ENCODE data around the gene KCNQ5.
"Not testable (repeated sequence)": the region's sequence is repeated elsewhere in the genome, so short reads cannot be mapped to it uniquely, and the experiment has no call there.

Gene KCNQ5

DNA sequence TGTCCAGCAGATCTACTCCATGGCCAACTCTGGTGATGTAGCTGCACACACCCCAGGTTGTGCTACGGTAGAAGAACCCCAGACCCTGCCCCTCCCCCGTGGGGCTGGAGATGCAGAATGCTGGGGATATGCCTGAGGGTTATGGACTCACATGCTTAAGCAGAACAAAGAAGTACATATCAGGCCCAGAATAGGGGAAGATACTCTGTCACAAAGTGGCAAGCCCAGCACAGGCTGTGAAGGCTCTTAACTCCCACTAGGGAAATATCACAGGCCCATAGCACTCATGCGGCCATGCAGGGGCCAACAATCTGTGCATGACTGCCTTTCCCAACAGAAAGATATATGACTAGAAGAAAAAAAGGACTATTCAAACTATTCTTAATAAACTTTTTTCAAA, 234.9 kb downstream of the KCNQ5 start:
- no peak for DNase-seq

DNA sequence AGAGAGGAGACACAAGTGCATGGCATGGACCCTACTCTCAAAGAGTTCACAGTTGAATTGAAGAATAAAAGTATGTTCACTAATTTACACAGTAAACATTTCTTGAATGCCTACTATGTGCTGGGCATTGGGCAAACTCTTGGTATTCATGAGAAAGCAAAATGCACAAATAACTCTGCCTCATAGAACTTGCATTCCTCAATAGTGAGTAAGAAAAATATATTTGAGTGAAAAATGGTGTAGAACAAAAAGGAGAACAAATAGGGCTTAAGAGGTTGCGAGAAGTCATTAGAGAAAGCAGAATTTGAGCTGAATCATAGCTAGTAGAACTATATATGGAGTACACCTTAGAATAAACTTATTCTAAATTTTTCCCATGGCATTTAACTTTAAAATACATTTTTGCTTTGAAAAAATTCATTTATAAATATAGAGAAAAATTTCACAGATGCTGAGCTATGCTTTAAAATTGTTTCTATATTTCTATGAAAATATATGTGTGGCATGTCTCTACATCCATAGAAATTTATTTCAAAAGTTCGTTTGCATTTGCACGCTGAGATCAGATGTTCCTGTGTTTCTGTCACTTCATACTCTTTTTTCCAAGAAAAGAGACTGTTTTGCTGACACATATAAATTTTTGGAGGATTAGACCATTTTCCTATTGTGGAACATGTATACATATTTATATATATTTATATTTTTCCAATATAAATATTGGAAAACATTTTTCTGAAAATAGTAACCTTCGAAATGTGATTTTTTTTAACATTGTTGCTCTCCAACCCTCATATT, 236.1 kb downstream of the KCNQ5 start:
- no peak for DNase-seq

DNA sequence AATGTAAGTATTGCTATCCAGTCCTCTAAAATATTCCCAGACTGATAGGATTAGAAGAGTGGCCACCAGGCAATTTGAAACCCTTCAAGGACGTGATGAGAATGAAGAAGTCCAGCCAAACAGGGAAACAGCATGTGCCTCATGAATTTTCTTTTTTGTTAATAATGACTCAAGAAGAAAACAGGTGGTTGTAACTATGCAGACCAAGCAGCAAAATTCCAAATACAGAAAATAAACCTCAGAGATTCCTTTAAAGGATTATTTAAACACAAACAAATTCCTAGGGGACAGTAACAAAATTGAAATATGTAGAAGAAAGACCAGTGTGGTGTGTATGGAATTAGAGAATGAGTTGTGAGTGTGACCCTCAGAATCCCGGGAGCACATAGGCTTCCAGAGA, 239.2 kb downstream of the KCNQ5 start:
- DNase-seq, result no peak

DNA sequence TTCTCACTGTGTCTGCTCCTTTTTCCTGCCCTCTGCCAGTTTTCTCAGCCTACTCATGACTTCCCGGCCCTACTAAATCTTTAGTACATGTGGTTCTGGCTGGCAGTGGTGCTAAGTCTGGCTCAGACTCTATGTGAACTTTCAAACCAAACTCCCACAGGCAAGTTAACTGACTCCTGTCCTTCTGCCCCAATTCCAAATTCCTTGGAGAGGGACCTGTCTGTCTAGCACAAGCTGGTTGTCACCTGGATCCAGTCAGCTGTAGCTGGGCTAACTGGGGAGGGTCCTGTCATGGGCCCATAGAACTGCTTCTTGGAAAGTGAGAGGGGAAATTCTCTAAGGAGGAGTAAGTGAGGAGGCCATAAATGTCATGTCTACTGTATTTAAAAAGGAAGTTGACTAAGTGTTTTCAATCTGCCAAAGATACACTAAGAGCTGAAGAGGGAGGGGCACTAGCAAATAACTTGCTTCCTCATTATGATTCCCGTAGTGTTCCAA, 240.1 kb downstream of the KCNQ5 start:
- no peak for DNase-seq

DNA sequence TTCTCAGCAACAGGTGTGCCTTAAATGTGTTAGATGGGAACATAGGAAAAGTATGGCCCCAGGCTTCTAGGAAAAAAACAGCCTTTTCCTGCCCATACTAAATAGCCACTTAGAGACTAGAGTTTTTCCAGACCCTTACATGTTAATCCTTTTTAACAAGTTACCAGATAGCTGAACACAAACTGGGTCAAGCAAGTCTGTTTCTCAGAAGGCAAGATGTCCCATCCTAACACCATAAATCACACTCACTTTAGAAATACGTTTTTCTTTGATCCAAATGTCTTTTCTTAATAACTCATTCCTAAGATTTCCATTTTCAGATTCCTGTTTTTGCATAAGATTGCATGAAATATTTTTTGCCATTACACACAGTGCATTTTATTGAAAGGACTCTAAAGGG, 241.3 kb downstream of the KCNQ5 start:
- DNase-seq, result no peak

DNA sequence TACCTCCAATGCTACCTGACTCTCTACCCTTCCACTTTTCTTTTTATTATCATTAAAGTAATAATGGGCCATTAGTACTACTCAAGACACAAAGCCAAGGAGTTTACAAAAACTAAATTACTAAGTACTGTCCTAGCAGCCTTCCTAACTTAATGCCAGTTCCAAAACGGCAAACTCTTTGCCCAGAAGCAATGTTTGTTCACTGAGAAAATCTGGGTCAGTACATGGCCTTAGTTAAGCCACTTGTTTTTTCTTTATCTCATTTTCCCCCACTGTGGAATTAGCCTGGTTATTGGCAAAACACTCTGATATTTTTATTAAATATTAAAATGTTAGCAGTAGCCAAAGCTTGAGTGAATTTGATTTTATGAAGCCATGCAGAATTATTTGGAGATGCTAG, 242.4 kb downstream of the KCNQ5 start:
- DNase-seq, result no peak

DNA sequence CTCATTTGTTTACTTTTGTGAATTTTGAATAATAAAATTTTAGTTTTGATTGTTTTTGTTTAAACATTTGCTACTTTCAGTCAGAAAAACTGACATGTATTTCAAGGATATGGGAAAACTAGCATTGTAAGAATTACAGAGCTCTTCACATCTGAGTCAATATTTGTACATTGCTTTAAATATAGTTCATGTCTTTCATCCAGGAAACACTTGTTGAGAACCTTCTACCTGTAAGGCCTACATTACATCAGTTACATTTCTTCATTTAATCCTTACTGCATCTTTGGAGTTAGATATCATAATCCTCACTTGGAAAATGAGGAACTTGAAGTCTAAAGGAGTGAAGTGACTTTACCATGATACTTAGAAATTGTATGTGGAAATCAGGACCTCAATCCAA, 242.9 kb downstream of the KCNQ5 start:
- no peak for DNase-seq

DNA sequence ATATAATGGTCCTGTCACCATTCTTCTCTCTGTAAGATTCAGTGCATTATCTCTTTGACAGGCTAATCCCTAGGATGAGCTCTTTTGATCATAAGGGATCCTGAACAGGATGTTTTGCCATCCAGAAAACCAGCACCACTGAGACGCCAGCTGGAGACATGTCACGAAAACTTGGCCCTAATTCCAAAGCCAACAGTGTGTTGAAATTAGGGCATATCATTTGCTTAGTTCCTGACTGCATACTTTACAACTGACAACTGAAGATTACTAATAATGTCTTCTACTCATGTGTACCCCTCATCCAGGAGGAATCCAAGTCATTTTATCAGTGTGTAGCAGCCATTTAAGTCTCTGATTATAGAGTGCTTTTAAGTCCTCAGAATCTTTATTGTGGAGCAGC, 243.6 kb downstream of the KCNQ5 start:
- DNase-seq, result no peak

DNA sequence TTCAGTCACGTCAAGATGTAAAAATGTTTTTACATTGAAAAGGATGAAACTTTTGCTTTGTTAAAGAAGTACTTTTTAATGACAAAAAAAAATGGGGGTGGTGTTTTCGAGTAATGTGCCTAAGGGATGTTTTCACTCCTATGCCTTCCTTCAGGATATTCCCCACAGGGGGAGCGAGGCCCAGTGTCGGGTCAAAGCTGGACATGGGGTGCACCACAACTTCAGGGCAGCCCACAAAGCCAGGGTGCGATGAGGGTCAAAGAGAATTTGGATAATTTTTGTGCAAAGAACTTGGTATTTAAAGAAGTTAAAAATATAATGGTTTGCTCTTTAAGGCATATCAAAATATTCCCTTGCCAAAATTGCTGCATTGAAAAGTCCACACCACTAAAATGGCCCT, 247.8 kb downstream of the KCNQ5 start:
- no peak for DNase-seq

DNA sequence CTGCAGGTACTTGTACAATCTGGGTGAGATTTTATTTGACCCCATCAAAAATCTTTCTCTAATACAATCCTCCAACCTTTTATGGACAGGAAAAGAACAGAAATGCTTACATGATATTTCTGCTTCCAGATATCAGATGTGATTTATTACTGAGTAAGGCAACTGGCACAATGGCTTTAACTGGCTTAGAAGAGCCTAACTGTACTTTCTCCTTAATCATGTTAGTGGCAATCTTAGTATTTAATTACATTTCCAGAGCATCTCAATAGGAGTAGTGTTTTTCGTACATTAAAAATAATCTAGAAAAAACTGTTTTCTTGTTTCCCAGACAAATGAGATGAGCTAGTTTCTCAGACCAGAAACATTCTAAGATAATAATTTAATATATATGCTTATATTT, 251.6 kb downstream of the KCNQ5 start:
- DNase-seq, result no peak

DNA sequence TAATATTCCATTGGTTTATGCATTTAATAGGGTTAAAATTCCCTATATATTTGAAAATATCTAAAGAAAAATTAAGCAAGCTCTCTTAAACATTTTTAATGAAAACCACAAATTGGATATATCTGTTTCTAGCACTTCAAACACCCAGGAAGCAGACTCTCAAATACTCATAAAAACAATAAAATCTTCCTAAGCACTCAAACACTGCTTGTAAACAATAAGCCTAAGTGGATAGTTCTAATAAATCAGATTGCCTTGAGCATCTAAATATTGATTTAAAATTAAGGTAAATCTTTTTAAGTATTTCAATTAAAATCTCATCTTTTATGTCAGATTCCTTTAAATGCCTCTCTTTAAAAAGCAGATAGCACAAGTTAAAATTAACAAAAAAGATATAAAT, 254.4 kb downstream of the KCNQ5 start:
- DNase-seq, result no peak

DNA sequence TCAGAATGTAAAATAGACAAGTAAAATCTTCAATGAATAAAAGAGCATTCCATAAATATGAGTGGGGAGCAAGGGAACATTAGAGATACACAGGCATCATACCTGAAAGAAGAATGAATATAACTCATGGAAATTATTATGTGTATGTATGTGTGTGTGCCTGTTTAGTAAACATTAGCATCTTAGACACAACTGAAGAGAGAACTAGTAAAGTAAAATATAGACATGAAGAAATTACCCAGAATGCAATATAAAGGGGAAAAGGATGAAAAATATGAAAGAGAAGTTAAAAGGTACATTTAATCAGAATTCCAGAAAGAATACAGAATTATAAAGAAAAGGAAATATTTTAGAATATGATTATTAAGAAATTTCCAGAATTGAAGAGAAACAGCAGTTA, 264.3 kb downstream of the KCNQ5 start:
- no peak for DNase-seq

DNA sequence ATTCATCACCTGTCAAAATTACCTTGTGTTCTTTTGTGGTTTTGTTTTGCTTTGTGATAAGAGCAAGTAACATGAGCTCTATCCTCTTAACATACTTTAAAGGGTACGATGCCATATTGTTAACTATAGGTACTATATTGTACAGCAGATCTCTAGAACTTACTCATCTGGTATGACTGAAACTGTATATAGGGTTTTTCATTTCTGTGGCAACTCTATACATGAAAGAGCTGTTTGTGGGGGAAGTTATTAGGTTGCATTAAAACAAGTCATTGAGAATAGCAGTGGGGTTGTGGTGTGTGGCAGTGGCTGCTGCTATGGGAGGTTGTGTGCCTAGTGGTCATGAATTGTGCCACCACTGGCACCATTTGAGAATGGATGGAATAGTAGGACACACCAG, 268.4 kb downstream of the KCNQ5 start:
- no peak for DNase-seq

DNA sequence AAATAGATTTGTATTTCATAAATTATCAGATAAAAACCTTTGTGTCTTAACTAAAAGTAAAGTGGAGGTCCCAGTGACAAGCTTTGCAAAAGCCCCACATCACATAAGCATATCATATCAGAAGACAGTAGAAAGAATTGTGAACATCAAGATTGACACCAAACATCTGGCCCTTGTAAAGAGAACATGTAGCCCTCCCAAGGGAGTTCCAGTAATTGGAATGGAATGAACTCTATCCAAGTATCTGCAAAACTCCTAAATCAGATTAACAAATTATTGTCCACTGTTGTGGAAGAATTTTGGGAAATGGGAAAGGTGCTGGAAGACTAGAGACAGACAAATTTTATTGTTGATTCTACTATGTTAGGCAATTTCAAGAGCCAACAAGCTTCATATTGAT, 268.8 kb downstream of the KCNQ5 start:
- no peak for DNase-seq

DNA sequence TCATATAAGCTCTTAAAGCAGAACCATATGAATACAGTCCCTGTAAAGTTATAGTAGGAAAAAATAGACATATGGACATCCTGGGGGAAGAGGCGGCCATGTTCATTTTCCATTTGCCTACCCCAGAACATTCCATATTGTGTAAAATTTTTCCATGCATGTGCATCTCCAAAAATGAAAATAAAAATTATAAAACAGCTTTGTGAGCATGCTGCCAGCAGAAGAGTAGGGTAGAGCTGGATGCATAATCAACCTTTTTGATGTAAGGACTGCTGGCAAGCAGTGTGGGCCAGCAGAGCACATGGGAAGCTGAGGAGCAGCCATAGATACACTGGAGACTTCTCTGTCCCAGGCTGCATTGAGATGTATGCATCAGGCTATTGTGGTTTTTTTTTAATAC, 271.0 kb downstream of the KCNQ5 start:
- DNase-seq, result no peak

DNA sequence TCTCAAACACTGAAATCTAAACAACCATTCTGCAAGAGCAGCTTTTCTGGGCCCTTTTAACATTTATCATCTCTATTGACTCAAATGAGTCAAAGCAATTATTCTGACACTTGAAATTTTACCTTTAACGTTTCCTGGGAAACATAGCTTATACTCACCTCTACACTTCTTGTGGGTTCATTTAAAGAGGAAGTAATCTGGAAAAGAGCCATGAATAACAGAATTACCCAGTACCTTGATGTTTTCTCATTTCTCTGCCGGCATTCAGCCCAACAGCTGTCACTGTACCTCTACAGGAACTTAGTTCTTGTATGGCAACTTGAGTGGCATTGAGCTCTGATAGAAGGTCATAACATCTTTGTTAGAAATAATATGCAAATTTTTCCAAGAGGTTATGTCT, 272.2 kb downstream of the KCNQ5 start:
- peak; percentile 69 to 86 for DNase-seq

DNA sequence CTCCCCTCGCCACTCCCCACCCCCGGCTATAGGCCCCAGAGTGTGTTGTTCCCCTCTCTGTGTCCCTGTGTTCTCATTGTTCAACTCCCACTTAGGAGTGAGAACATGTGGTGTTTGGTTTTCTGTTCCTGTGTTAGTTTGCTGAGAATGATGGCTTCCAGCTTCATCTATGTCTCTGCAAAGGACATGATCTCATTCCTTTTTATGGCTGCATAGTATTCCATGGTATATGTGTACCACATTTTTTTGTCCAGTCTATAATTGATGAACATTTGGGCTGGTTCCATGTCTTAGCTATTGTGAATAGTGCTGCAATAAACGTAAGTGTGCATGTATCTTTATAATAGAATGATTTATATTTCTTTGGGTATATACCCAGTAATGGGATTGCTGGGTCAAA, 276.4 kb downstream of the KCNQ5 start:
- not testable (repeated sequence) for DNase-seq

DNA sequence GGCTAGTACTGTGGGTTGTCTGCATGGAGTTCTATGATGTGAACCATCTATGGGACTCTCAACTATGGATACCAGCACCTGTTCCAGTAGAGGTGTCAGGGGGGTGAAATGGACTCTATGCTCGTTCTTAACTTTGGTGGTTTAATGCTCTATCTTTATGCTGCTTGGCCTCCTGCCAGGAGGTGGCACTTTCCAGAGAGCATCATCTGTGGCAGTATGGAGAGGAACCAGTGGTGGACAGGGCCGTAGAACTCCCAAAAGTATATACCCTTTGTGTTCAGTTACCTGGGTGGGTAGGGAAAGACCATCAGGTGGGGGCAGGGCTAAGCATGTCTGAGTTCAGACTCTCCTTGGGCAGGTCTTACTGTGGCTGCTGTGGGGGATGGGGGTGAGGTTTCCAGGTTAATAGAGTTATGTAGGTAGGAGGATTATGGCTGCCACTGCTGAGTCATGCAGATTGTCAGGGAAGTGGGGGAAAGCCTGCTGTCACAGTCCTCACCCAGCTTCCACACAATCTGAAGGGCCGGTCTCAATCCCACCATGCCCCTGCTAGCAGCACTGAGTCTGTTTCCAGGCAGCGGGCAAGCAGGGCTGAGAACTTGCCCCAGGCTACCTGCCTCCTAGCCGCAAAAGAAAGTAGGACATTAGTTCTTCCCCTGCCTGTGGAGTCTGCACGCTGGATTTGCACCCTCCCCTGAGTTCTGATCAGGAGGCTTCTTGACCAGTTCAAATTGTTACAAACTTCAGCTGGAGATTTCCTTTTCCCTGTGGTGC, 284.0 kb downstream of the KCNQ5 start:
- DNase-seq, result no peak

DNA sequence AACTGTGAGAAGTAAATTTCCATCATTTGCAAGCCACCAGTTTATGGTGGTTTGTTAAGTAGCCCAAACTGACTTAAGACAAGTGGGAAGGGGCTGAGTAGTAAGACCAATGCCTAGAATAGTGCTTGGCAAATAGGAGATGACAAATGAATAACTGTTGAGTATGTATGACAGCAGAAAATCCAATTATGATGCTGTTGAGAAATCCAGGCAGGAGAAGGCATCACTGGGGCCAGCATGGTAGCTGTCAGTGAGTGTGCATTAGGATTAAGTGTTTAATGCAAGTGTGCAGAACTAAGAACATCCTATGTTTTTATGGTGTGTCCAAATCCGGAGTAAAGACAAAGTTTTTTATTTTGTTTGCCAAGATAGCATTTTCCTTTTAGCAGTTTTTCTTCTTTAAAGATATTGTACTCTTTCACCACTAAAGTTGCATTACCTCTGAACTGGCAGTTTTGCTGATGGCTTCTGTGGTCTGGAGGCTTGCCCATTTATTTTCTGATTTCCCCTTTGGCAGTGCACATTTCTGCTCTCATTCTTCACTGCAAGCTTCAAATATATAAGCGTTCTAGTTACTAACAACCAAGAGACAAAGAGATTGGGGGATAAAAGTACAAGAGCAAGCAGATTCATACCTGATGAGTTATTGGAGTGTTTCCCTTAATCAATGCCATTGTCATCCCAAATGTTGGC, 289.7 kb downstream of the KCNQ5 start:
- DNase-seq, result no peak

DNA sequence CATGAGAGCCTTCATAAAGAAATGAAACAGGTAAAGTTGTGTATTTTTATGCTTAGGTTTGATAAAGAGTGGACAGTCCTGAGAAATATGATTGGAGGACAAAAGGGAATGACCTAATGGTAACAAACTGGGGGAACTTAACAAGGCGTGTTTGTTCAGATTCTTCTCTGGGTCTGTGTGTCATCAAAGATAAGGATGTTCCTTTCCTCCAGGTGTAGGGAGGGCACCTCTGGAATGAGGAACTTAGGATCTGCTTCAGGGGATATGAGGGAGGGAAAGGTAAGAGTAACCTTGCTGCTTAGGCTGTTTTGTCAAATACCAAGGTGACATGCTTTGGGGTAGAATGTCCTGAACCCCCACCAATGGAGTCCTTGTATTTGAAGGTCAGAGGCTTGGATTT, 291.9 kb downstream of the KCNQ5 start:
- DNase-seq, result no peak

DNA sequence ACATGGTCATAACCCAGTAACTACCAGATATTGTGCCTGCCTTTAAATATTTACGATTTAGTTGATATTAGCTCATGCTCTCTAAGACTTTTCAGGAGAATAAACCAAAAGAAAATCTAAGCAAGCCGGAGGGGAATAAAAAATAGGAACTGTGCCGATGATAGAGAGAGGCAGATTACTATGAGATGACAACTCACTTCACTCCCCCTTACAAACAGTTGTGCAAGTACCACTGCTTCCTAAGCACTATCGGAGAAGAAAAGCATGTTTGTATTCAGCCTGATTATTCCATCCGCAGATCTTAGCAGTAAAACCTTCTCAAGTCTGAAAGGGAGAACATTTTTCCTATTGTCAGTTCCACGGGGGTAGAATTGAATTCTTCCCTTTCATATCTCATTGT, 294.4 kb downstream of the KCNQ5 start:
- DNase-seq, result no peak

DNA sequence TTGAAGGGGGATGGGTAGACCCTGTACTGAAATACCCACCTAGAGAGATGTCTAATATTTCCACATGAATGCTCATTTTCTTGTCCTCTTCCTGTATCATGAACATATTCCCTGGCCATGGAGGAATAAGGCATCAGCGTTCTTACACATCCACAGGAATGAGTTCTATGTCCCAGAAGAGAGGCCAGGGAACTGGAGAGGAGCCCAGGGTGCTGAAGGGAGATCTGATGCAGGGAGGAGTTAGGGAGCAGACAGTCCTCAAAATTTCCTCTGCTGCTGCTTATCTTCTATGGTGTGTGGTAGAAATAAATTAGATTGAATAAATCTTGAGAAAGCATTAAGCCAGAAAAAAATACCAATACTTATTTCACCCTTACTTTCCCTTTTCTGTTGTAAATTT, 295.0 kb downstream of the KCNQ5 start:
- no peak for DNase-seq

DNA sequence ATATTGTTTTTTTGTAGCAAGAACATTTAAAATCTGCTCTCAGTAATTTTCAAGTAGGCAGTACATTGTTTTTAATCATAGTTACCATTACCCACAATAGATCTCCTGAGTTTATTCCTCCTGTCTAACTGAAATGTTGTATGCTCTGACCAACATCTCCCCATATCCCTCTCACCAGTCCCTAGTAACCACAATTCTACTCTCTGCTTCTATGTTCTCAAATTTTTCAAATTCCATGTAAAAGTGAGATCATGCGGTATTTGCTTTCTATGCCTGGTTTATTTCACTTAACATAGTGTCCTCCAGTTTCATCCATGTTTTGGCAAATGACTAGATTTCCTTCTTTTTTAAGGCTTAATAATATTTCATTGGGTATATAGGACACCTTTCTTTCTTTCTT, 300.5 kb downstream of the KCNQ5 start:
- DNase-seq, result no peak

DNA sequence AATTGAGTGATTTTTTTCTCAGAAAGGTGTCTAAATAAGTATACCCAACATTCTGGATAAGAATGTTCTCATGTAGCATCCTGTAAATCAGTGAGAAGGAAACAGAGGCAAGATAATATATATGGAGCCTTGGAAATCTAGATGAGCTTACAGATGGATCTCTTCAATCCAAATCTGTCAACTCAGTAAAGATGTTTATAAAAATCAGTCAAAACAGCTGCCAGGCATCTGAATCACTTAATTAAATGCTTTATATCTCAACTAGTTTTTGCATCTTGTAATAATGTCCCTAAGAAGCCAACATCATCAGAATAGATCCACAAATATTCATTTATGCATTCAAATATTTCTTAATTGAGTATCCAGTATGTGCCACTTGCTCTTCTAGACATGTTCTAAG, 303.3 kb downstream of the KCNQ5 start:
- DNase-seq, result no peak

Data from SHP77 (cell line).